ENCODE results near the gene ITGB6. TPM values are rescaled to one million over a fixed set of nuclear protein-coding genes. Genes with fewer than 3 reads are reported as not detected.

The ITGB6 gene
- total and polyA plus RNA-seq, 2 of the 8 experiments (the other 6 are each of a cell fraction or from before 2014, with no cell fraction given), result not detected

DNA sequence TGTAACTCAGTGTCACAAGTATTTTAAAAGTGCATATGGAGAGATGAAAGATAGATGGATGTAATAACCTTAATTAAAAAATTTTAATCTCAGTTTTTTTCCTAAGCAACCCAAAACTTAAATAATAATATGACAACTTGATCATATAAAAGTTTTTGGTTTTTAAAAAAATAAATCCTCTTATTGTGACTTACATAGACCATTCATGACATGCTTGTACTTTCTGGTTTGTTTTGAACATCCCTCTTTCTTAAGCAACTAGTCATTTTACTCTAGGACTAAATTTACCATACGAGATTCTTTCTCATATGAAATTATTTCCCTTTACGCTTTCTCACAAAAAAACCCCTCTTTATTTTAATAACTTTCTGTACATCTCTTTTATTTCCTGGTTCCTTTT, 131.2 kb downstream of the ITGB6 start (continued):
- TF ChIP-seq CHD7 (IDR thresholded peaks at IDR 0.05; ENCODE audit: insufficient replicate concordance, low read length), result no peak
- TF ChIP-seq KDM4A (IDR thresholded peaks at IDR 0.05; ENCODE audit: low read depth, low read length, severe bottlenecking), result no peak
- TF ChIP-seq SIRT6 (IDR thresholded peaks at IDR 0.05; ENCODE audit: low read length), result no peak
- TF ChIP-seq RAD21 (IDR thresholded peaks at IDR 0.05 in 1 of 2, conservative IDR thresholded peaks at IDR 0.05 in 1 of 2; ENCODE audit: low read depth in 2 of 2, low read length in 2 of 2), result no peak
- TF ChIP-seq KDM1A (IDR thresholded peaks at IDR 0.05; ENCODE audit: borderline replicate concordance, low read length), result no peak

Measured in H1 (cell line).